ENCODE data around the gene OR5H1. TPM values are rescaled to one million over a fixed set of nuclear protein-coding genes. Genes with fewer than 3 reads are reported as not detected.
"Not testable (repeated sequence)": the region's sequence is repeated elsewhere in the genome, so short reads cannot be mapped to it uniquely, and the experiment has no call there.

OR5H1 gene
- total and polyA plus RNA-seq, 12 donors = not detected

DNA sequence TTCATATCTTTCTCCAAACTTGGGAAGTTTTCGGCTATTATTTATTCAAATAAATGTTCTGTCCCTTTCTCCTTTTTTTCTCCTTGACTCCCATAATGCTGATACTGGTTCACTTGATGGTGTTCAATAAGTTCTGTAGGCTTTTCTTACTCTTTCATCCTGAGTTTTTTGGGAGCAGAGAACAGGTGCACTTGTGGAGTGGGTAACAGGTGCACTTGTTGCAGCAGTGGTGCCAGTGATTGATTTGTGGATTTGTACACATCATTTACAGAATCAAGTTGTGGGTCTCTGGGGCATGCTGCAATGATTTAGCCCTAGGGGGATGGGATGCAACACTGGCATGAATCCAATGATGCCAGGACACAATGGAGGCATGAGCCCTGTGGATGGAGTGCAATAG lies 14.8 kb upstream of the OR5H1 start:
- H3K4me1 ChIP-seq = no peaks in the 10 kb centered on the region
- H3K9me3 ChIP-seq = peaks cover 0 to 56% (median 3%) of the 10 kb centered on the region in 11 donors
- intact Hi-C loops (cut with DNase I) = no loop called here
- no peak overlapping the region for H3K4me3 ChIP-seq
- ATAC-seq (no peak), DNase-seq (no peak)
- 95% methylated on average over 1 of the region's 1 CpG for WGBS, 2 donors
- H3K36me3 ChIP-seq = no peaks in the 10 kb centered on the region
- no peak overlapping the region for H3K27ac ChIP-seq
- no peaks in the 10 kb centered on the region for H3K27me3 ChIP-seq
- TF ChIP-seq, protein P1, sequence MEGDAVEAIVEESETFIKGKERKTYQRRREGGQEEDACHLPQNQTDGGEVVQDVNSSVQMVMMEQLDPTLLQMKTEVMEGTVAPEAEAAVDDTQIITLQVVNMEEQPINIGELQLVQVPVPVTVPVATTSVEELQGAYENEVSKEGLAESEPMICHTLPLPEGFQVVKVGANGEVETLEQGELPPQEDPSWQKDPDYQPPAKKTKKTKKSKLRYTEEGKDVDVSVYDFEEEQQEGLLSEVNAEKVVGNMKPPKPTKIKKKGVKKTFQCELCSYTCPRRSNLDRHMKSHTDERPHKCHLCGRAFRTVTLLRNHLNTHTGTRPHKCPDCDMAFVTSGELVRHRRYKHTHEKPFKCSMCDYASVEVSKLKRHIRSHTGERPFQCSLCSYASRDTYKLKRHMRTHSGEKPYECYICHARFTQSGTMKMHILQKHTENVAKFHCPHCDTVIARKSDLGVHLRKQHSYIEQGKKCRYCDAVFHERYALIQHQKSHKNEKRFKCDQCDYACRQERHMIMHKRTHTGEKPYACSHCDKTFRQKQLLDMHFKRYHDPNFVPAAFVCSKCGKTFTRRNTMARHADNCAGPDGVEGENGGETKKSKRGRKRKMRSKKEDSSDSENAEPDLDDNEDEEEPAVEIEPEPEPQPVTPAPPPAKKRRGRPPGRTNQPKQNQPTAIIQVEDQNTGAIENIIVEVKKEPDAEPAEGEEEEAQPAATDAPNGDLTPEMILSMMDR (IDR thresholded peaks at IDR 0.05) = no peak

- Histone ChIP-seq H3K4me1 (no peaks in the 10 kb centered on the region), H3K9me3 (no peaks in the 10 kb centered on the region), H3K36me3 (no peaks in the 10 kb centered on the region), H3K27me3 (no peaks in the 10 kb centered on the region), H3K27ac (no peak overlapping the region), H3K4me3 (no peak overlapping the region)
- intact Hi-C loops (cut with DNase I) = no loop called here
- no peak for ATAC-seq
- TF ChIP-seq, protein P1 (IDR thresholded peaks at IDR 0.05) = no peak
- 19 to 37% methylated on average over 3 of the region's 3 CpGs for WGBS, 2 donors
- no peak for DNase-seq
Observed at GRCh38 chr3:98136631-98137030, 6.1 kb downstream of the OR5H1 start.

DNA sequence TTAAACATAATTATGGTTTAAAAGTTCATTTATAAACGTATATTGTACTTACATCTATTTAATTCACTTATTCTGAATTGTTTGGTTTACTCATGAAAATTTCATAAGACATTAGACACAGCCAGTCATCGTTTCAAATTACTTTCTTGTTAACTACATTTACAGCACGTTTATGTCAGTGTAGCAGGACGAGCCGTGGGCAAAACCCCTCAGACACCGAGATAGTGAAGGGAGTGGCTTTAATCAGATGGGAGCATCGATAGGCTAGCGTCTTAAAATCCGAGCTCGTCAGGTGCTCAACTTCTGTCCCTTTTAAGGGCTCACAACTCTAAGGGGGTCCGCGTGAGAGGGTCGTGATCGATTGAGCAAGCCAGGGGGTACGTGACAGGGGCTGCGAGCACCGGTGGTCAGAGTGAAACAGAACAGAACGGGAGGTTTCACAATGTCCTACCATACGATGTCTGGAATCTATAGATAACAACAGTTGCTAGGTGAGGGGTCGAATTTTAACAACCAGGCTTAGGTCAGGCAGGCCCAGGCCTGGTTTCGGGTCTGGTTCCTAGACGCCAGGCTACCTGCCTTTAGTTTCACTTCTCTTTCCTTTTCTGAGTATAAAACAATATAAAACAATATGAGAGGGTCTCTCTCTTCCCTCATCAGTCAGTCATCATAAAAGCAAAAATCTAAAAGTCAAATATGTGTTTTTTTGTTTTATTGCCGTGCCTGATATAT lies 7.5 kb downstream of the OR5H1 start:
- intact Hi-C loops (cut with DNase I); H3K27me3 ChIP-seq; H3K27ac ChIP-seq; H3K4me3 ChIP-seq; ATAC-seq; H3K9me3 ChIP-seq; H3K36me3 ChIP-seq; H3K4me1 ChIP-seq; DNase-seq: not testable (repeated sequence)
- WGBS, 2 donors = 70 to 71% methylated on average over 23 of the region's 23 CpGs

GRCh38 chr3:98140531-98140930 lies 10.0 kb downstream of the OR5H1 start:
- DNase-seq = no peak
- Histone ChIP-seq H3K27me3 (no peaks in the 10 kb centered on the region), H3K36me3 (no peaks in the 10 kb centered on the region), H3K9me3 (no peaks in the 10 kb centered on the region), H3K4me3 (no peak overlapping the region), H3K4me1 (no peaks in the 10 kb centered on the region), H3K27ac (no peak overlapping the region)
- TF ChIP-seq, protein P1 (IDR thresholded peaks at IDR 0.05) = no peak
- ATAC-seq = no peak
- intact Hi-C loops (cut with DNase I) = loop anchor here in 1 of 10 donors (2.0 kb wide), 1 partner anchor 42 kb away; no protein-coding TSS in a partner anchor

GRCh38 chr3:98147179-98147578 lies 16.7 kb downstream of the OR5H1 start, which contains the start of gene OR5H14:
Gene OR5H14 (plus strand): TSS chr3:98147479. CDS start chr3:98149386, 1,907 bp downstream.
- TF ChIP-seq, protein P1 (IDR thresholded peaks at IDR 0.05) = no peak
- Histone ChIP-seq H3K9me3 (peaks cover 0 to 4% (median 0%) of the 10 kb centered on the region in 11 donors), H3K27ac (no peak within 1 kb of the TSS), H3K36me3 (no peaks in the 10 kb centered on the region), H3K4me3 (no peak within 1 kb of the TSS), H3K27me3 (no peaks in the 10 kb centered on the region), H3K4me1 (no peaks in the 10 kb centered on the region)
- 70 to 84% methylated on average over 1 of the region's 1 CpG for WGBS, 2 donors
- intact Hi-C loops (cut with DNase I) = no loop called here
- DNase-seq = no peak
- ATAC-seq = no peak
